Stimulated activated CD4-positive, alpha-beta T cell treated with anti-CD3 and anti-CD28 coated beads, Interleukin-1b, Interleukin-23, amount 100 ng/mL, for 48 hours (primary cell): ENCODE results near the gene CYRIA.

Experiments used
- DNase-seq: peaks from one replicate; pipeline ENCODE4 v3.0.0-alpha.2; 2020

CYRIA gene

GRCh38 chr2:16649353-16650286, 16.0 kb downstream of the CYRIA start:
- DNase-seq: no peak

GRCh38 chr2:16647992-16648617, 17.5 kb downstream of the CYRIA start:
- no peak for DNase-seq

GRCh38 chr2:16645775-16646559, 19.7 kb downstream of the CYRIA start:
- DNase-seq: no peak

GRCh38 chr2:16645088-16645487, 20.5 kb downstream of the CYRIA start:
- DNase-seq: no peak

GRCh38 chr2:16644221-16644925, 21.3 kb downstream of the CYRIA start:
- no peak for DNase-seq

GRCh38 chr2:16643099-16643498, 22.5 kb downstream of the CYRIA start:
- DNase-seq: no peak

GRCh38 chr2:16642088-16642487, 23.5 kb downstream of the CYRIA start:
- DNase-seq: no peak

- no peak for DNase-seq
Observed at GRCh38 chr2:16641509-16641908, 24.1 kb downstream of the CYRIA start.

- no peak for DNase-seq
Observed at GRCh38 chr2:16640867-16641266, 24.8 kb downstream of the CYRIA start.

GRCh38 chr2:16640001-16640700, 25.5 kb downstream of the CYRIA start:
- DNase-seq: no peak

GRCh38 chr2:16639431-16639830, 26.2 kb downstream of the CYRIA start:
- DNase-seq: no peak

- no peak for DNase-seq
Observed at GRCh38 chr2:16638946-16639345, 26.7 kb downstream of the CYRIA start.

- DNase-seq: no peak
Observed at GRCh38 chr2:16637304-16637703, 28.3 kb downstream of the CYRIA start.

GRCh38 chr2:16635791-16636699, 29.6 kb downstream of the CYRIA start:
- no peak for DNase-seq

GRCh38 chr2:16633621-16634430, 31.8 kb downstream of the CYRIA start:
- DNase-seq: no peak

GRCh38 chr2:16632598-16632997, 33.0 kb downstream of the CYRIA start:
- DNase-seq: no peak

- no peak for DNase-seq
Observed at GRCh38 chr2:16630463-16630862, 35.2 kb downstream of the CYRIA start.

- DNase-seq: no peak
Observed at GRCh38 chr2:16629770-16630169, 35.9 kb downstream of the CYRIA start.

- DNase-seq: no peak
Observed at GRCh38 chr2:16629044-16629443, 36.6 kb downstream of the CYRIA start.

- DNase-seq: no peak
Observed at GRCh38 chr2:16628314-16628713, 37.3 kb downstream of the CYRIA start.
